Measurements from ENCODE around the gene CCR6.
"Not testable (repeated sequence)": the region's sequence is repeated elsewhere in the genome, so short reads cannot be mapped to it uniquely, and the experiment has no call there.

CCR6 gene

GRCh38 chr6:167146135-167146534 is 23.2 kb downstream of the CCR6 start:
- no peak for DNase-seq

DNA sequence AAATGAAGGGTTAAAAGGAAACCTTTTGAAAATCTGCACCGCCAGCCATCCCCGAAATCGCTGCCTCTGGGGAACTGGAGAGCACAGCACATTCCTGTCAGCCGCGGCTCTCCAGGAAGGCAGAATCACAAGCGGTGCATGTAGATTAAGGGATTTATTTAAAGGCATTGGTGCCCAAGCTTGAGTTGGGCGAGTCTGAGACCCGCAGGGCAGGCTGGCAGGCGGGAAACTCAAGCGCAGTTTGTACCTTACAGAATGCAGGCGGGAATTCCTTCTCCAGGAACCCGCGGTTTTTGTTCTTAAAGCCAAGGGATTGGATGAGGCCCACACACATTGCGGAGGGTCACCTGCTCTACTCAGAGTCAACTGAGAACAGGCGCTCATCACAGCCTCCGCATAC is 24.1 kb downstream of the CCR6 start:
- DNase-seq: no peak

GRCh38 chr6:167148021-167148420 is 25.1 kb downstream of the CCR6 start:
- DNase-seq: no peak

- DNase-seq: no peak
These were observed 26.1 kb downstream of the CCR6 start for GRCh38 chr6:167148997-167149396.

DNA sequence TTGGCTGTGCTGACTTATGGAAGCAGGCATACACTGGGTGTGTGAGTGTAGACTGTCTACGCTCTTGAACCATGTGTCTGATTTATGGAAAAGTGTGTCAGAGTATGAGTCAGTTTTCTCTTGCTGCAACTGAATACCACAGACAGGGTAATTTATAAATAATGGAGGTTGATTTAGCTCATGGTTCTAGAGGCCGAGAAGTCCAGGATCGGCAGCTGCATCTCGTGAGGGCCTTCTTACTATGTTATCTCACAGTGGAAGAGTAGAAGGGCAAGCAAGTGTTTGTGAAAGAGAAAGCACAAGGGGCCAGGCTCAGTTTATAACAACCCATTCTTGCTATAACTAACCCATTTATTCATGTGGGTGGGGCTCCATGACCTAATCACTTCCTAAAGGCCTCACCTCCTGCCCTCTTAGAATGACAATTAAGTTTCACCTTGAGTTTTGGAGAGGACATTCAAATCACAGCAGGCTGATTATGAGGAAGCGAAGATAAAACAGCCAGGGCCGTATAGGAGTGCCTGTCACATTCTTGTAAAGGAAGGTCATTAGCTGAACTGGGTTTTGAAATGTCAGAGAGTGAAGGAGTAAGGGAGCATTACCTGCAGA is 28.1 kb downstream of the CCR6 start:
- no peak for DNase-seq

DNA sequence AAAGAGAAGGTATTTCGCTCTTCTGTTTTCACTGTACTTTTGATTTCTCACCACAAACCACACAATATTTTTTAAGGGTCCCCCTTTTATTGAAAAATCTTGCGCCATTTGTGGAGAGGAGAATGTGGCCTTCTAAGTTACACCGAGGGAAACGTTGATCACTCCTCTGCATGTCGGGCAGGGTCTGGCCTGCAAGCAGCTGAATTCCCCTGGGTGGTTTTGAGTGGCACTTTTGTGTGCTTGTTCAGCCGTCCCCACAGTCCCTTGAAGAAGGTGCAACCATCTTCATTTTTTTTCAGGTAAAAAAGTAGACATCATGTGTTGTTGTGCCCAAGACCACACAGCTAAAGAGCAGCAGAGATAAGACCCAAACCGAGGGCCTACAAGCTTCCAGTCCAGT is 28.8 kb downstream of the CCR6 start:
- DNase-seq: no peak

DNA sequence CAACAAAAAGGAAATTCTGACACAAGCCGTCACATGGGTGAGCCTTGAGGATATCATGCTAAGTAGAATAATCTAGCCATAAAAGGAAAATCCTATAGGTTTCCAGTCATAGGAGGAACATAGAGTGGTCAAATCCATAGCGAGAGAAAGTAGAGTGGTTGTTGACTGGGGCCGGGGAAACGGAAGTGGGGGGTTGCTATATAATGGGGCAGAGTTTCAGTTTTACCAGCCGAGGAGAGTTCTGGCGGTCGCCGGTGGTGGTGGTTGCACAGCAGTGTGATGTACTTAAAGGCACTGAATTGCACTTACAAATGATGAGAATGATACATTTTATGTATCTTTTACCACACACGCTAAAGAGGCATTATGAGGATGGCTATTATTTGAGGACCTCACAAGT is 30.0 kb downstream of the CCR6 start:
- DNase-seq: no peak

DNA sequence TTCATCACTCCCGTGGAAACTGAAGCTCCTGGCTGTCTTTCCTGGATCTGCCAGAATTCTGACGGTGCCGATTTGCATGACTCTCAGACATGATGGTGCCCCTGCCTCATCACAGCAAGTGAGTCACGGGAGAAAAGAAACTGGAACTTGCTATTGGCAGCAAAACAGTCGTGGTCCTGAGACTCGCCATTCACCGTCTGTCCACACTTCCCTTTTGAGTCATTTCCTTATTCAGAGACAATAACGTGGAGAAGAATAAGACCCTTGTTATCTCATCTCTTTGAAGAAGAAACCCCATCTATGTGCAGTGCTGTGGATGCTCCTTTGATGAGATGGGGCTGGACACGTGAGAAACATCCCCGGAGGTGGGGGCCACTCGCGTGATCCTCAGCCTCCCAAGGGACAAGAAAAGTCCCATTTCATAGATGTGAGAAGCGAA is 30.6 kb downstream of the CCR6 start:
- DNase-seq: no peak

GRCh38 chr6:167154291-167154690 is 31.4 kb downstream of the CCR6 start:
- no peak for DNase-seq

- DNase-seq: no peak
These were observed 32.0 kb downstream of the CCR6 start for GRCh38 chr6:167154895-167155294.

- DNase-seq: no peak
These were observed 34.5 kb downstream of the CCR6 start for GRCh38 chr6:167157414-167157813.

- DNase-seq: no peak
These were observed 35.0 kb downstream of the CCR6 start, which contains the start of gene GPR31 for GRCh38 chr6:167157863-167158262. TSS of gene GPR31 (minus strand) at chr6:167157980. CDS start at chr6:167157831, 149 bp downstream.

DNA sequence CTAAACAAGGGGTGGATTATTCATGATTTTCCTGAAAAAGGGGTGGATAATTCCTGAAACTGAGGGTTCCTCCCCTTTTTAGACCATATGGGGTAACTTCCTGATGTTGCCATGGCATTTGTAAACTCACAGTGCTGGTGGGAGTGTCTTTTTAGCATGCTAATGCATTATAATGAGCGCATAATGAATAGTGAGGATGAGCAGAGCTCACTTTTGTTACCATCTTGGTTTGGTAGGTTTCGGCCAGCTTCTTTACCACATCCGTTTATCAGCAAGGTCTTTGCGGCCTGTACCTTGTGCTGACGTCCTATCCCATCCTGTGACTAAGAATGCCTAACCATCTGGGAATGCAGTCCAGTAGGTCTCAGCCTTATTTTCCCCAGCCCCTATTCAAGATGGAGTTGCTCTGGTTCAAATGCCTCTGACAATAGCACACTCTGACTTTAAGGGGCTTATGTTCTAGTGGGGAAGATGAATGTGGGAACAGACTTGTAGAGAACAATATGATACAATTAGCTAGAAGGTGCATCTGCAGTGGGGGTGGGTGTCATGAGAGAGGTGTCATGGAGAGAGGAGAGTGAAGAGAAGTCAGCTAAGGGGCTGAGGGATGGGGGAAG is 39.1 kb downstream of the CCR6 start:
- no peak for DNase-seq

DNA sequence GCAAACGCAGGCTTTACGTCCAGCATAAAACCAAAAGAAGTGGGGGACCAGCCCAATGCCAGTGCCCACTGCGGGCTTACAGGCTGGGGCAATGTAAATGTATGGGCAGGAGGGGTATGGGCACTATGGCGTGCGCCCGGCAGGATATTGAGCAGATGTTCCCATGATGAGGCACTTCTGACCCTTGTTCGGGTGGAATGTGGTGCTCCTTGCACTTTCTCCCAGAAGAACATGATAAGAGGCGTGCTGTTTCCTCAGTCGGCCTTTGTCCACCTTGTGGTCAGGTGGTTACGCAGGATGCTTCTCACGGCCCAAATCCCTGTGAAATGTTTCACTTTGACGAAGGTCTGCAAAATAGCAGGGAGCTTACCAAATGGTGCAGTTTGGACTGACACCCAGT is 39.7 kb downstream of the CCR6 start:
- DNase-seq: no peak

DNA sequence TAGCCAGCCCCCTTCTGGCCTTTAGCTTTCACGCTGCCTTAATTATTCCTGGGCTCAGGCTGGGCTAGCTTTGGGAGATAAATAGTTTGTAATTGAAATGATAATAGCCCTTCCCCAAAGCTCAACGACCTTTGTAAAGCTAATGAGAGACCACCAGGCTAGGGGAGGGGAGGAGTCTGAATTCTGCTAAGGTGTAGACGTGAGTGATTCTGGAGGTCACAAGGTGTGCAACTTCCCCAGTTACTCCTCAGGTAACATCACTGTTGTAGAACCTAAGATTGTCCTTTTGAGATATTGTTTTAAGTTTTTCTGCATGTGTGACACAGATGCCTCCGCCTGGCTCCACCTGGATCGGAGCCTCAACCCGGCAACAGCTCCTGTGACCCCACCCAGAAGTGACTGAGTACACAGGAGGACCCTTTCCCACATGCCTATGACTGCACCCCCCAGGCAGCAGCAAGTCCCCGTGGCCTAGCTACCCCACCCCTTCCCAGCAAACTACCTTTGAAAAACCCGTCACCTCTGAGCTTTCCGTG is 40.6 kb downstream of the CCR6 start:
- no peak for DNase-seq

DNA sequence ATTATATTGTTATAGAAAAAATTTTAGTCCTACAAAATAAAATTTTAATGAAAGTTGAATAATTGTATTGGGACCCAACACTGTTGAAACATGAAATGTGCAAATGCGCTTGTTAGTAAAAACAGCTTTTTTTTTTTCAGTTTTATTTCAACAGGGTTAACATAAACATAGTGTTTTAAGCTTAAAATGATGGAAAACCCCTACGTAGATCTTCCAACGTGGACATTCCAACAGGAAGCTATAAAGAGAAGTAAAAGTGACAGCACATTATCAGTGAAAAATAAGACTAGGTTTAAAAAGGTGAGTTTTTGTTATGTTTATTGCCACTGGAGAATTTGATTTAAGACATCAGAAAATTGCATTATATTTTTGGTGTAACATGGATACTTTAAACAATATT is 41.4 kb downstream of the CCR6 start:
- DNase-seq: no peak

DNA sequence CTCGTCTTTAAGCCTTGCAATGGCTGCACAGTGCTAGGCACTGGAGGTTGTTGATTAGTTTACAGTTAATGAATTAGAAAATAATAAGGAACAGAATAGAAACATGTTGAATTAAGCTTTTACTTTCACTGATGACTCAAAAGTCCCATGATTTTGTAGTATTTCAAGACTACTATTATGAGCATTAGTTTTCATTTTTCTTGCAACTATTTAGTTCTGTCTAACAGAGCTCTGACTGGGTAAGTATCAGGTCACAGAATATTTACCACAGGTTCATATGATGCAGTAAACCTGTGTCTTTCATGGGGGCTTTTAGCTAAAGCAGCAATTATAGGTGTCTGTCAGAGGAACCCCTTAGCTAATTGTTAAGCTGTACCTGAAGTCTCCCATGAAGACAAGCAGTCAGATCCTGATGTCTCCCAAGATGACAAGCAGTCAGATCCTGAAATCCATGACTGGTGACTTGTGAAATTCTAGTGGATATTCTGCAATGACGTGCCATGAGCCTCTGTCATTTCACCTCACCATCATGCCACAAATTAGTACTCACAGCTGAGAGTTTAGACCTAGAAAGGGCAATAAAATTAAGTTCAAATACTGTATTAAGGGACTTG is 43.1 kb downstream of the CCR6 start:
- no peak for DNase-seq

DNA sequence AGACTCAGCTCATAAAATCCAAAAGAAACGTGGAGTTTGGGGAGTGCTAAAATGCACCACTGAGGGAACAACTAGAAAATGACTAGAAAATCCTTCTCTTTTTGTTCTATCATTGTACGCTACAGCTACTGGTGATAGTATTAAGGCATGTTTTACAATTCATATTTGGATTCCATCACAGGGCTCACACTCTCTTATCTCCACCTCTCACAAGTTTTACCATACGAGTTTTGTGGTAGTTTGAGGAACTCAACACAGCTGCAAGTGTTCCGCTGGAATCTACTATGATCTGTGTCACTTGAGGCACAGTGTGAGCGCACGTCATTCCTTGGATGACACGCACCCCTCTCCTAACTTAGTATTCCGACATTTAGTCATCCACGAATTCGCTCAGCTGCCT is 44.8 kb downstream of the CCR6 start:
- not testable (repeated sequence) for DNase-seq

DNA sequence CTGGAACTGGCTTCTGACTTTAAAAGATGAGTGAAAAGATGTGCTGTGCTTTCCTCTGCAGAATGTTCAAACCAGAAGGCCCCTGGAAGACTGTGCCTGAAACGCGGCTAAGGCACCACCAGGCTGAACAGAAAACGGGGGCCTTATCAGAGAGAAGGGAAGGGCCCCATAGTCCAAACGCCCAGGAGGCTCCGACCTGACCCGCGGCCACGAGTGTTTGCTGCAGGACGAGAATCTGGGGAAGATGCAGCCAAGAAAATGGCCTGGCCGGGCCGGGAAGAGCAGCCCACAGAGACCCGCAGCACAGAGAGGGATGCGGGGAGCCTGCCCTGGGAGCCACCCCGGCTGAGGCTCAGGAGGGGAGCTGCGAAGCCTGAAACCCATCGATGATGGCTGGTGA is 45.4 kb downstream of the CCR6 start:
- DNase-seq: not testable (repeated sequence)

DNA sequence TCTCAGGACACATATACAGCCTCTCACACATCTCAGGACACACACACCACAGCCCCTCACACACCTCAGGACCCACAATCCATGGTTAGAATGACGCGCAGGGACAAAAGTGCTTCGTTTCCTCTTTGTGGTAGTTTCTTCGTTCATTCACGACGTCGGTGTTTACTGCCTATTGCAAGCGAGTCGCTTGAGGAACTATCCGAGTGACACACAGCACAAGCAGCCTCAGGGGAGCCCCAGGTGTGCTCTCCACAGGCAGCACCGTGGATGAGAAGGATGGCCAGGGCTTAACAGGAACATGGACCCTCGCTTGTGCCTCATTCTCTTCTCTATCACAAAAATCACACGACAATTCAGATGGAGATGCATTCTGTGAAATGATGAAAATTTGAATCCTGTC is 47.0 kb downstream of the CCR6 start:
- not testable (repeated sequence) for DNase-seq

DNA sequence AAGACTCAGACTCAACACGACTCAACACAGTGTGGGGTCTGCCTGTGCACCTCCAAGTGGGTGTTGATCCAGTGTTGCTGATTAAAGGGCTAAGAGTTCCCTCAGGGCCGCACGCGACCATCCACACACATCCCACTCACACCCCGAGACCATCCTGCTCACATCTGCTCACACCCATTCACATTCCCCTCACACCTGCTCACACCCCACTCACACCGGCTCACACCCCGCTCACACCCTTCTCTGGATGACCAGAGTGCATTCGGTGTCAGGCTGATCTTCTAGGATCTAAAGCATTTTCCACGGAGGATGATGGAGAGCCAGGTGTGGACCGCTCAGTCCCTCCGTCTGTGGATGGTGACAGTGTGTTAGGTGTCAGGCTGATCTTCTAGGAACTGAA is 48.4 kb downstream of the CCR6 start:
- not testable (repeated sequence) for DNase-seq

GRCh38 chr6:167172011-167172410 is 49.1 kb downstream of the CCR6 start:
- DNase-seq: not testable (repeated sequence)

- not testable (repeated sequence) for DNase-seq
These were observed 54.4 kb downstream of the CCR6 start for GRCh38 chr6:167177271-167177670.

All from activated naive CD4-positive, alpha-beta T cell treated with anti-CD3 and anti-CD28 coated beads, Interleukin-2, amount 50 U/mL, for 16 hours (primary cell).